HEK293 (cell line): ENCODE data around the gene SEC24C.

Experiments used
- ATF2 ChIP-seq: fragments of 450-650 bp; formaldehyde crosslinking; IDR thresholded peaks from 2 replicates; pipeline ENCODE4 v1.5.1; 2016; ENCODE audit warnings: missing biosample characterization, missing genetic modification characterization, low read depth
- CTCF ChIP-seq: fragments of 450-650 bp; formaldehyde crosslinking; IDR thresholded peaks from 2 replicates; pipeline ENCODE4 v1.5.1; 2016; ENCODE audit warnings: missing biosample characterization, missing genetic modification characterization
- MZF1 ChIP-seq: fragments of 450-650 bp; formaldehyde crosslinking; IDR thresholded peaks from 2 replicates; pipeline ENCODE4 v1.5.1; 2017; ENCODE audit warnings: missing biosample characterization, missing genetic modification characterization, borderline replicate concordance
- REST ChIP-seq: fragments of 450-650 bp; formaldehyde crosslinking; IDR thresholded peaks from 2 replicates; pipeline ENCODE4 v1.5.1; 2016; ENCODE audit warnings: missing biosample characterization, missing genetic modification characterization
- ZNF138 ChIP-seq: fragments of 450-650 bp; formaldehyde crosslinking; IDR thresholded peaks from 2 replicates; pipeline ENCODE4 v1.5.1; 2016; ENCODE audit warnings: missing biosample characterization, missing genetic modification characterization, borderline replicate concordance
- ZNF169 ChIP-seq: fragments of 450-650 bp; formaldehyde crosslinking; IDR thresholded peaks from 2 replicates; pipeline ENCODE4 v1.5.1; 2016; ENCODE audit warnings: missing biosample characterization, missing genetic modification characterization
- ZNF292 ChIP-seq: fragments of 450-650 bp; formaldehyde crosslinking; IDR thresholded peaks from 2 replicates; pipeline ENCODE4 v1.5.1; 2016; ENCODE audit warnings: low read depth, missing biosample characterization, missing genetic modification characterization, borderline replicate concordance
- ZNF623 ChIP-seq: fragments of 450-650 bp; formaldehyde crosslinking; IDR thresholded peaks from 2 replicates; pipeline ENCODE4 v1.5.1; 2016; ENCODE audit warnings: missing biosample characterization, missing genetic modification characterization
- ZNF707 ChIP-seq: fragments of 450-650 bp; formaldehyde crosslinking; IDR thresholded peaks from 2 replicates; pipeline ENCODE4 v1.5.1; 2016; ENCODE audit warnings: missing biosample characterization, missing genetic modification characterization

GRCh38 chr10:73788864-73789658 is 44.9 kb downstream of the SEC24C start:
- TF ChIP-seq ZNF623 (tag by site-specific recombination) (no peak), ZNF169 (no peak), ZNF292 (tag by site-specific recombination) (no peak), ATF2 (no peak), ZNF138 (tag by site-specific recombination) (no peak), ZNF707 (no peak), CTCF (tag by site-specific recombination) (no peak), REST (tag by site-specific recombination) (no peak), MZF1 (tag by site-specific recombination) (no peak)
